Measurements from ENCODE around the gene MARS1.
A peak's percentile ranks its signal among the peaks of the same experiment; 100 is the strongest.

The MARS1 gene

DNA sequence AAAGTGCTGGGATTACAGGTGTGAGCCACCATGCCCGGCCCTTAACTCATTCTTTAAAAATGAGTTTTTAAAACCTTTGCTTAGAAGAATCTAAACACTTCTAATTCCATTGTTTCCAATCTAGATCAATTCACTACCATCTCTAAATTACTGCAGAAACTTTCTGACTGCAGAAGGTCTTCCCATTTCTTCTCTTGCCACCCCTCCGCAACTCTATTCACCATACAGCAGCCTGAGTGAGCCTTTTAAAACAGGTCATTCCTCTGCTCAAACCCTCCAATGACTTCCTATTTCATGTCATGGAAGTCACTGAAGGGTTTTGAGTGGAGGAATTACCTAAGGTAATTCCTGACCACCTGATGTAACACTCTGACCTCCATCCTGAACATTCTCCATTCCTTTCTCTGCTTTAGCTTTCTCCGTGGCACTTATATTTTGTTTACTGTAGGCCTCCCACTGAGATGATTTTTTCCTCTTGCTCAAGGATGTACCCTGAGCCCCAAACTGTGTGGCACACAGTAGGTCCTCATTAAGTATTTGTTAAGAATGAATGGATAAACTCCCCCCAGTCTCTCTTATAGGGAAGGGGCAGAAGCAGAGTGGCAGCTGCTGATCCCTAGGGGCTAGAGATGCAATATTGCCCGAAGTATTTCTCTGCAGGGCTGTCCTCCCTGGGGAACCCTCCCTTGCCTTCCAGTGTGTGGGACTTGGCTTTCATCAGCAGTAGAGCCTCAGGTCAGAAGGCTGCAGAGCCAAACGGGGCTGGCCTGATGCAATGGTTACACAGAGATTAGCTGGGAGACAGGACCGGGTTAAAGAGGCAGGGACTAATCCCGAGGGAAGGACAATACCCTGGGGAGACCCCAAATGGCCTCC lies 31.3 kb downstream of the MARS1 start:
- no peak for DNase-seq

DNA sequence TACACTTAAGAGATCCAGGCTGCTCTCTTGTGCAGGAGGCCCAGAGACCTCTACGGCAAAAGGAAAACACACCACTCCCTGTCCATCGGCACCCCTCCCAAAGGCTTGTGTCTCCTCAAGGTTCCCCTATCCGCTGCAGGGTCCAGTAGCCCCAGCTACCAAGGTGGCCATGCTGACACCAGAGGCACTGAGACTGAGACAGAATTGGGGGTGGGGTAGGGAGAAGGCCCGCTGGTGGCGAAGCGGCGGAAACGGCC lies 31.9 kb downstream of the MARS1 start:
- DNase-seq = no peak

DNA sequence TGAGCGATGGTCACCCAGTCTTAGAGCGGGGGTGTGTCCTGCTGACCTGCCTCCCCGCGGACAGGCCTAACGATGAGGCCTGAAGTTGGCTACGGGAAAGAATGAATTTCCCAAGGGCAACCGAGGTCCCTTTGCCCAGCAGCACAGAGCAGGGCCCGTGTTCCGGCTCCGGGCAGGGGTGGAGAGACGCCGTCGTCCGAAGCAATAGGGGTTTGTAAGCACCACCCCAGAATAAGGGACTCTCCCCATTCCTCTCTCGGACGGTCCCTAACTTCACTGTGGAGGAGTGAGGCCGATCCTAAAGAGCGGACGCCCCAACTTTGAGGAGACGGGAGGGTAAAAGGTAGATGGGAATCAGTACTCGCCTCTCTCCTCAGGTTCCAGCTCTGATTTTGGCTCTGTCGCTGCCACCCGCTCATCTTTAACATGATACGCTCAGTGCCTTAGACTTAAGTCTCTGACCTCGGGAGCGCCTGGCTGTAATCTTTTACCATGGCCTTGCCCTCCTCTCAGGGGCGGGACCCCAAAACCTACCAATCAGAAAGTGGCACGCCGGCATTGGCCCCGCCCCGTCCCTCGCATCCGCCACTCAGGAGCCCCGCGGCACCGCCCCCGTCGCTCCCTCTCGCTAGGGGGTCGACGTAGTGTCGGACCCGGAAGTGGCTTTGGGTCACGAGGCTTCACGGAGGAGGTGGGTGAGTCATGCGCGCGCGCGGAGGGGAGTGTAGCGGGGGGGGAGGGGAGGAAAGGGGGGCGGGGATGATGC lies 32.4 kb downstream of the MARS1 start, which contains the start of gene DDIT3:
TSS of gene DDIT3 (minus strand) at position 462 of the 766 bp plus-strand sequence. CDS start 3,108 bp downstream, outside the sequence.
- DNase-seq = peak; percentile 99 to 100 (median 99)

DNA sequence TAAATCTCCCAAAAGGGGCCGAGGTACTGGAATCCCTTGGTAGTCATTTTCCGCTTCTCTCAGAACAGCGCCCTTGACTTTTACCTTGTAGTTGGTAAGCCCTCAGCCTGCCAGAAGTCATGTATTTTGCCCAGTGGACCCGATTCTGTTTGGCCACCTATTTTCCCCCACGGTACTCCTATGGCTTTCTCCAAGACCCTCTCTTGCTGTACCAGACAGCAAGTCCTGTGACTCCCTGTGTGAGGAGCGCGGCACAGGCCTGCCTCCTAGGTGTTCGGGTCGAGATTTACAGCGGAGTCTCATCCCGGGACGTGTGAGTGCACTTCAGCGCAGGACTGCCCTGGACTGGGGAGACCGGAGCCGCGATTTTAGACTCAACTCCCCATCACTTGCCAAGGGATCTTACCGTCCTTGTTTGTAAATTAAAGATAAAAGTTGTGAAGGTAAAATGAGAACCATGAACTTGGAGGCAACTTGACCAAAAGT lies 33.7 kb downstream of the MARS1 start:
- no peak for DNase-seq

DNA sequence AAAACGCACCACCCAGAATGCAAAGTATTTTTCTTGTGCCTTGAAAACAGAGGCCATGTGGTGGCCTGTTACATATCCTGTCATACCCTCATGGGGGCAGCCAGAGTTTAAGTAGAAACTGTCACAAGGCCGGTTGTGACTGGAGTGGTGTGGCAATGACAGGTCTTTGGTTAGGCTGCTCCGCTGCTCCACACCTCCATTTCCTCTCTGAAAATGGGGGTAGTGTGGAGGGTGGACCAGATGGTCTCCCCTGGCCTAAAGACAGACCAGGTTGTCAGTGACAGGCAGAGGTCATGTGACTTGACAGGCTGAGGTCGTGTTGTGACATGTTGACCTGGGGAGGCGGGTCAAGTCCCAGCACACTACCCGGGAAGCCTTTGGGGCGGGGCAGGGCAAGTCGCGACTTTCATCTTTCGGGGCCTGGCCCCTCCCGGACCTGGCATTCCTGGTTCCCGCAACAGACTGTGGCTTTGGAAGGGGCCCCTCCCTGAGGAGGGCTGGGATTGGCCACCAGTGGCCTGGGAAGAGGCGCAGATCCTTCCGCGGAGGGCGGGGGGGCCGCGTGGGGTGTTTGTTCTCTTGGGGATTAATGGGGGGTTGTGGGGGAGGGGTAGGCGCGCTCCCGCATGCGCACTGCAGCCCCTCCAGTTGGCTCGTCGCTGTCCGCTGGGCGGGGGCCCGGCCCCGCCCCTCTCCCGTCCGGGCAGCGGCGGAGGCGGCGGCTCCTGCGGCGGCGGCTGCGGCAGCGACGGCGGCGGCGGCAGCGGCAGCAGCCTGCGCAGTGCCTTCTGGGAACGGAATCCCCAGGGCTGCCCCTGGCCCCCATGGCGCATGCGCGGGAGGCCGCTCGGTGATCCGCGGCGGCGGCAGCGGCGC lies 34.4 kb downstream of the MARS1 start, which contains the start of gene MBD6:
TSS of gene MBD6 (plus strand) at position 814 of the 876 bp plus-strand sequence. CDS start 1,480 bp downstream, outside the sequence.
- peak; percentile 85 to 95 (median 90) for DNase-seq

DNA sequence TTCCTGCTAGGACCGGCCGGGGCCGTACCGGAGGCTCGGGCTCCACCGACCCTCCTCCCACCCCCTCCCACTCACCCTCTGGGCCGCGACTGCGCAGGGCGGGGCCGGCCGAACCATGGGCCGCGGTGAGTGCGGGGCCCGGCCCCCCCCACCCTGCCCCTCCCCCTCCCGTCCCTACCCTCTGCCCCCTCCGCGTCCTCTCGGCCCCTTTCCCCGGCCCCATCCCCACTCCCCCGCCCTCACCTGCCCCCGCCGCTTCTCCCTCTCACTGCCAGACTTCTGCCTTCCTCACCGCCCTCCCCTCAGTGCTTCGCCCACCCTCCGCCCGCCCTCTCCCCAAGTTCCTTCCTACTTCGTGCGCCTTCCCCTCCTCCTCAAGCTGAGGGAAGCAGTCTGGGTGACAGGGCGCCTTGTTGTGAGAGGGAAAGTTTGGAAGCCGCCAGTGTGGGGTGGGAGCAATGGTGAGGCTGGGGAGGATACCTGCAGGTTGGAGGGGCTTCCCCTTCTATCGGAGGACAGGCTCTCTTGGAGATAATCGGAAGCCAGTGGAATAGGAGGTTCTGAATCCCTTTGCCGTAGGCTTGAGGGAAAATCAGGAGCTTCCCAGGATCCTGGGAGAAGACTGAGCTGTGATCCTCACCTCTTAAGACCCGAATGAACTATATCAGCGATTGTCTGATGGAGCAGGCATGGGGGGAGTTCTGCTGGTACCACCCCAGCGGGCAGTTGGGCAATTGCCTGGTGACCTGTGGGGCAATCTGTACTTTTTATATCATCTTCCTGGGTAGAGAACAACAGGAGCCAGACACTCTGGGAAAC lies 35.2 kb downstream of the MARS1 start:
- no peak for DNase-seq

DNA sequence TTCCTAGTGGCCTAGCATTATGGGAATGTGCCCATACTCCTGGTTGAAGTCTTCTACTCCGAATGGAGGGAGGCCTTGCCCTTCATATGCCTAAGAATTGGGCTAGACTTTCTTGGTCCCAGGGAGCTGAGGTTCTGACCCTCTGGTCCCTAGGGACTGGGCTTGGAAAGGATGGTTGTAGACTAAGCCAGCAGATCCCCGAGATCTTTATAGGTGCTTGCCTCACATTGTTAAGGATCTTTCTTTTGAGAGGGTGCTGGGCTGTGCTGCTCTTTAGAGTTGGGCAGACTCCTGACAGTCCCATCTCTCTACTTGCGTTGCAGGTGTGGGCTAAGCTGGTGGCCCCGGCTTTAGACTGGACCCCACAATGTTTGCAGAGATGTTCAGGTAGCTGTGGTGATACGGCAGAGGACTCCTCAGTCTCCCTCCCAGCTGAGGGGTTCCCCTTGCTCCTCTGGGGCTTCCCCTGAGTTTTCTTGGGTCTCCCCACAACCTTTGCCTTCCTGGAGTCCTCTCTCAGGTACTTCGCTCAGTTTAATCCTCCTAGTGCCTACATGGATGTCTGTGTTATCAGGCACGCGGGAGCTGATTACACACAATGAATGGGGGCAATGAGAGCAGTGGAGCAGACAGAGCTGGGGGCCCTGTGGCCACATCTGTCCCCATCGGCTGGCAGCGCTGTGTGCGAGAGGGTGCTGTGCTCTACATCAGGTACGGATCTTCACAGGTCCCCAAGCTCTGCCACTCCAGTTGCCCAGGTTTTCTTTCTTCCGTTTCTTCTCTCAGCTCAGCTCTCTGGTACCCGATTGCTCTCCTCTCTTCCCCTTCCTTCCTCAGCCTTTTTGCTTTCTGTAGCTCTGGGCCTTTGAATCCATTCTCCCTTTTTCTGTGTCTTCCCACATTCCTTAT lies 36.1 kb downstream of the MARS1 start:
- DNase-seq = no peak

DNA sequence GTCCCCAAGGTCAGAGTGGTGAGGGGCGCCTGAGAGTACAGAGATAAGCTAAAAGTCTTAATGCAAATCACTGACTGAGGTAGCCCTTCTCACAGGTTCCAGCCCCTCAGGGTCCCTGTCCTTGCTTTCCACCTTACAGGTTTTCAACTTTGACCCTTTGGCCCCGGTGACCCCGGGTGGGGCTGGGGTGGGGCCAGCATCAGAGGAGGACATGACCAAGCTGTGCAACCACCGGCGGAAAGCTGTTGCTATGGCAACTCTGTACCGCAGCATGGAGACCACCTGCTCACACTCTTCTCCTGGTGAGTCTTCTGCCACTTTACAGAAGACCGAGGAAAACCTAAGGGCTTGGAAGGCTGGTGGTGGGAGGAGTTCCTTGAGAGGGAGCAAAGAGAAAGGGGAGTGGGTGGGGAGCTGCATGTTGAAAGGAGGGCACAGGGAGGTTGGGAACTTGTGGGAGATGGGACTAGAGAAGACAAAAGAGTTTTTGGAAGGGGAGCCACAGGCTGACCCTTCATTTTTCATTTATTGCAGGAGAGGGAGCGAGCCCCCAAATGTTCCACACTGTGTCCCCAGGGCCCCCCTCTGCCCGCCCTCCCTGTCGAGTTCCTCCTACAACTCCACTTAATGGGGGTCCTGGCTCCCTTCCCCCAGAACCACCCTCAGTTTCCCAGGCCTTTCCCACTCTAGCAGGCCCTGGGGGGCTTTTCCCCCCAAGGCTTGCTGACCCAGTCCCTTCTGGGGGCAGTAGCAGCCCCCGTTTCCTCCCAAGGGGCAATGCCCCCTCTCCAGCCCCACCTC lies 37.1 kb downstream of the MARS1 start:
- no peak for DNase-seq

DNA sequence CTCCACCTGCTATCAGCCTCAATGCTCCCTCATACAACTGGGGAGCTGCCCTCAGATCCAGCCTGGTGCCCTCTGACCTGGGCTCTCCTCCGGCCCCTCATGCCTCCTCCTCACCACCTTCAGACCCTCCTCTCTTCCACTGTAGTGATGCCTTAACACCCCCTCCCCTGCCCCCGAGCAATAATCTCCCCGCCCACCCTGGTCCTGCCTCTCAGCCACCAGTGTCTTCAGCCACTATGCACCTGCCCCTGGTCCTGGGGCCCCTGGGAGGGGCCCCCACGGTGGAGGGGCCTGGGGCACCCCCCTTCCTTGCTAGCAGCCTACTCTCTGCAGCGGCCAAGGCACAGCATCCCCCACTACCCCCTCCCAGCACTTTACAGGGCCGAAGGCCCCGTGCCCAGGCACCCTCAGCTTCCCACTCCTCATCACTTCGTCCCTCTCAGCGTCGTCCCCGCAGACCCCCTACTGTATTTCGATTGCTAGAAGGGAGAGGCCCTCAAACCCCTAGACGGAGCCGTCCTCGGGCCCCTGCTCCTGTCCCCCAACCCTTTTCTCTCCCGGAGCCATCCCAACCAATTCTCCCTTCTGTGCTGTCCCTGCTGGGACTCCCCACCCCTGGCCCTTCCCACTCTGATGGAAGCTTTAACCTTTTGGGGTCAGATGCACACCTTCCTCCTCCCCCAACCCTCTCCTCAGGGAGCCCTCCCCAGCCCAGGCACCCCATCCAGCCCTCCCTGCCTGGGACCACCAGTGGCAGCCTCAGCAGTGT lies 37.9 kb downstream of the MARS1 start:
- DNase-seq = no peak

DNA sequence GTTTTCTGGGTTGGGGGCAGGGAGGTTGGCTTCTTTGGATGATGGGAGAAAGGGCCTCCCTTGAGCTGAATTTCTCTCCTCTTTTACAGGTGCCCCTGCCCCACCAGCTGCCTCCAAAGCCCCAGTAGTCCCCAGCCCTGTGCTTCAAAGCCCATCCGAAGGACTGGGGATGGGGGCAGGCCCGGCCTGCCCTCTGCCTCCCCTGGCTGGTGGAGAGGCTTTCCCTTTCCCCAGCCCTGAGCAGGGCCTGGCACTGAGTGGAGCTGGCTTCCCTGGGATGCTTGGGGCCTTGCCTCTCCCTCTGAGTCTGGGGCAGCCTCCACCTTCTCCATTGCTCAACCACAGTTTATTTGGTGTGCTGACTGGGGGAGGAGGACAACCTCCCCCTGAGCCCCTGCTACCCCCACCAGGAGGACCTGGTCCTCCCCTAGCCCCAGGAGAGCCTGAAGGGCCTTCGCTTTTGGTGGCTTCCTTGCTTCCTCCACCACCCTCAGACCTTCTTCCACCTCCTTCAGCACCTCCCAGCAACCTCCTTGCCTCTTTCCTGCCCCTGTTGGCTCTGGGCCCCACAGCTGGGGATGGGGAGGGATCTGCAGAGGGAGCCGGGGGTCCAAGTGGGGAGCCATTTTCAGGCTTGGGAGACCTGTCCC lies 38.7 kb downstream of the MARS1 start:
- DNase-seq = no peak

DNA sequence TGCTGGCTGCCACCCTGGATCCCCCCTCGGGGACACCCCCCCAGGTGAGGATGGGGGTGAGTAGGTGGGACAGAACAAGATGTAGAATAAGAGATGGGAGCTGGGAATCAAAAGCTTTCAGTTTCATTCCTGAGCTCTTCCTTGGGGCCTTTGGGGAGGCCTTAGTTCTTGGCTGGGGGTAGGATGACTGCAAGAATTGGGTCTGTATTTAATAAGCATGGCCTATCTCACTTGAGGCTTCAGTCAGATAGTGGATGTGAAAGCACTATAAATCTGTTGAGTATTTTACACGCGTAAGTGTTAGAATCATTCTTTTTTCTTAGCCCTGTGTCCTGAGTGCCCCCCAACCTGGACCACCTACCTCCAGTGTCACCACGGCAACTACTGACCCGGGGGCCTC lies 39.3 kb downstream of the MARS1 start:
- DNase-seq = no peak

DNA sequence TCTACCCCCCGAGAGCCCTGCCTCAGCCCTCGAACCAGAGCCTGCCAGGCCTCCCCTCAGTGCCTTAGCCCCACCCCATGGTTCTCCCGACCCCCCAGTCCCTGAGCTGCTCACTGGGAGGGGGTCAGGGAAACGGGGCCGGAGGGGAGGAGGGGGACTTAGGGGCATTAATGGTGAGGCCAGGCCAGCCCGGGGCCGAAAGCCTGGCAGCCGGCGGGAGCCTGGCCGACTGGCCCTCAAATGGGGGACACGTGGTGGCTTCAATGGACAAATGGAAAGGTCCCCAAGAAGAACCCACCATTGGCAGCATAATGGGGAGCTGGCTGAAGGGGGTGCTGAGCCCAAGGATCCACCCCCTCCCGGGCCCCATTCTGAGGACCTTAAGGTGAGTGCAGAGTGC lies 40.3 kb downstream of the MARS1 start:
- DNase-seq = no peak

DNA sequence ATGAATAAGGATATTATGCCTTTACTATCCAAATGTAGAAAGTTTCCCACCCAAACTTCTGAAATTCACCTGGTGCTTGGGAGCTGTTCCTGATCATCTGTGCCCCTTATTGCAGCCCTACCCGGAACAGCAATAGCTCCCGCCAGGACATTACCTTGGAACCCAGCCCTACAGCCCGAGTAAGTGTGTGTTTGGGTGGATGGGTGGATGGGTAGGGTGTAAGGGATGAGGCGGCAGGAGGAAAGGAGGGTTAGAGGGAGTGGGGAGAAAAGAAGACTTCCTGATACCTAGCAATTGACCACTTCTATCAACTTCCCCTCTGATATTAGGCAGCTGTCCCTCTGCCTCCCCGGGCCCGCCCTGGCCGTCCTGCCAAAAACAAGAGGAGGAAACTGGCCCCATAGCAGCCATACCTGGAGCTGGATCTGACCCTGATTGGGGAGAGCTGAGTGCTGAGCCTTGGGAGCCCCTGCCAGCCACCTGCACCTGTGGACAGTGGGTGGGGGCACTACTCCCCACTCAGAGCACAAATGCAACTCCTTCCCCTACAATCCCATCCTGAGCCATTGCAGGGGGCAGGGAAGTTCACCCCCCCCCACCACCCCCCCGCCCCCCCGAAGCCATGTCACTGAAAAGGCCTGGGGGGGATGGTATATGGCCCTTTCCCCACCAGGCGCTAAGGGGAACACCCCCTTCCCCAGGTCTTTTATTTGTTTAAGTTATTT lies 41.1 kb downstream of the MARS1 start:
- DNase-seq = no peak

DNA sequence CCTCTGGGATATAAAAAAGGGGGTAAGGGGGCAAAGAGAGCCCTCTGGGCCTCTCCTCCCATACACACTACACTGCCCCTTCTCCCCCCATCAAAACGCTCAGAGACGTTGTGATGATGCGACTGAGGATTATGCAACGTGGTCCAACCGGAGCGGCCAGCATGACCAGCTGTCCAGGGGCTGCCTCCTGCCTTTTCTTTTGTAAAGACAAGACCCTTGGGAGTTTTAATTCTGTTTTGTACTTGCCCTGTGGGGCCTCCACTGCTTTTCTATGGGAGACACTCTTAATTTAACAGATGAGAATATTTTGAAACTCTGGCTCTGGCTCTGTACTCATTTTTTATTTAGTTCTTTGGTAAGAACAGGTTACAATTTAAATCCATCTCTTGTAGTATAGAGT lies 42.0 kb downstream of the MARS1 start:
- no peak for DNase-seq

DNA sequence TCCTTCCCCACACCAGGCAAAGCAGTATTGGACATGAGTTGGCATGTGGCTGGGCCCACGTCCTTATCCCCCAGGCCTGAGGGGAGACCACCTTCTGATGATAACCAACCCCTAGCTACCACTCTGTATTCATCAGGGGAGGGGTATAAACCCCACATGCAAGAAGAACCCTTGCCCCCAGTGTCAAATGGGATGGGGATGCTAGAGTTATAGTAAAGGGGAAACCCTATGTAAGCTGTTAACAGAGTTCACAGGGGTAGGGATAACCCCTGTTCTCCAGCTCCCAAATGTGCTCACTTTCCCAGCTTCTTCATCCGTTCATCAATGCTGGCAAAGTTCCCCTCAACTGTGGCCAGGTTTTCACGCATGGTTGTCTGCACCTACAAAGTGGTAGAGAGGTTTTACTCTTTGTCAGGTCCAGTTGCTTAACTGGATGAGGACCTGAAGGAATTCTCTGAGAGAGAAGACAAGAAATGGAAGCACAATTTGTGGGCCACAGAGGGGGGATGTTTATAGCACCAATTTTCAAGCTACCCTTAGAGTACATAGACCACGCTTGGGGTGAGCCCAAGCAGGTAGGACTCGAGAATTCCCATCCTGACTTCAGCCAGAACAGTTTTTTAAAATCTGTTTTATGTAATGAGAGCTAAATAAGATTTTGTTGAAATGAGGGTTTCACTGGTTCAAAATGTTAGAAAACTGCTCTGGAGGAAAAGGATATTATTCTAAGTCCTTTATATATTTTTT lies 42.7 kb downstream of the MARS1 start:
- no peak for DNase-seq

DNA sequence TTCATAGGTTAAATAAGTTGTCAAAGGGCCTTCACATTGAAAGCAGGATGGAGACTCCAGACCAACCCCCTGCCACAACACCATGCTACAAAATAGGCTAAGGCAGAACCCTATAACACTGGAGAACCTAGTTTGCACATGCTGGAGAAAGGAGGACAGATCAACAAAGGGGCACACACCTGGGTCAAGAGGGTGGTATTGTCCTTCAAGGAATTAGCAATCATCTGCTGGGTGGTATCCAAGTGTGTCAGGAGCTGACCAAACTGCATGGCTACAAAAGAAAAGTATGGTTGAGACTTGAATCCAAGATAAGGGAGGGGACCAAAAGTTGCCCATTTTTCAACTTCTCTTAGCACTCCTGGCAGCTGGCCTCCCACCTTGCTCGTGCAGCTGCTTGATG lies 44.0 kb downstream of the MARS1 start:
- no peak for DNase-seq

DNA sequence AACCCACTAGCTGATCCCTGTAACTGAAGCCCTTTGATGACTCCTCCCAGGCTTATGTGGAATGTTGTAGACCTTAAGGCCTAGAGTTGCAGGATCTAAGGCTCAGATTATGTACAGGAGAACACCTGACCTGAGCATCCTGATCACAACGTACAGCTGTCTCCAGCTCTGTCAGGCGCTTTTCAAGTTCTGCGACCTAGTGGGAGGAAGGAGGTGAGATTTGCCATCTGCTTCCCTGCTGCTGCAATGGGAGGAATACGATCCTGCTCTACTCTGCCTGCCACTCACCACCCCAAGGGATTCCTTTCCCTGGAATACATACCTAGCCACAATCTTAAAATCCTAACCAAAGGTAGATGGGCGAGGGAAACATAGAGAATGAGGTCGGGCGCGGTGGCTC lies 45.2 kb downstream of the MARS1 start:
- no peak for DNase-seq
